Measurements from ENCODE around the gene TMEM225B. TPM values are rescaled to one million over a fixed set of nuclear protein-coding genes. Genes with fewer than 3 reads are reported as not detected.
A peak's percentile ranks its signal among the peaks of the same experiment; 100 is the strongest.

TMEM225B gene
- total RNA-seq, 1 experiment from 2014 or later: 3.1 TPM

- H3K4me2 ChIP-seq (ENCODE audit: low read length): peak within 1 kb of the TSS; percentile 92
- H3K9me3 ChIP-seq (ENCODE audit: control insufficient read depth in 1 of 2, insufficient read depth in 1 of 2, low read depth in 1 of 2, low read length in 2 of 2): no peaks in the 10 kb centered on the region
- DNase-seq (ENCODE audit: low read depth, low spot score) (peak; percentile 91), ATAC-seq (peak; percentile 94)
- H4K20me1 ChIP-seq (ENCODE audit: insufficient read depth): no peaks in the 10 kb centered on the region
- ChIA-PET POLR2A (interaction anchor here (0.7 to 1.9 kb wide), 6 partner anchors 9 to 145 kb away, joined by 3 to 6 read pairs (median 4); partner anchors contain the start of genes ZKSCAN5, ZNF394 and ZNF655), CTCF (no interaction called here), RAD21 (ENCODE audit: low non-redundant PET in 1 of 2, low total read pairs in 2 of 2, uncharacterized antibody in 2 of 2, unreplicated experiment in 2 of 2) (no interaction called here)
- peak within 1 kb of the TSS; percentile 61 for H3K27ac ChIP-seq (ENCODE audit: low read depth, low read length)
- H3K27me3 ChIP-seq (ENCODE audit: insufficient read depth, low read length): no peaks in the 10 kb centered on the region
- H3K4me1 ChIP-seq (ENCODE audit: control insufficient read depth in 1 of 2, insufficient read depth in 2 of 2, low read length in 2 of 2): peaks cover 9 to 24% of the 10 kb centered on the region in 2 experiments
- H2AFZ ChIP-seq (ENCODE audit: low read depth, low read length, poor library complexity, severe bottlenecking): peak within 1 kb of the TSS; percentile 75
- peaks cover 23 to 27% of the 10 kb centered on the region in 2 experiments; a peak in 3 of 4 replicates for H3K36me3 ChIP-seq (ENCODE audit: control insufficient read depth in 1 of 2, insufficient read depth in 2 of 2, low read length in 2 of 2)
- no peaks in the 10 kb centered on the region for H3K9me2 ChIP-seq (ENCODE audit: insufficient read depth)
- H3K79me2 ChIP-seq (ENCODE audit: insufficient read depth, low read length): peaks cover 42% of the 10 kb centered on the region
- TSS peak; percentile 66 for BruUV-seq (replicated peaks)
- peak within 1 kb of the TSS; percentile 99 for H3K4me3 ChIP-seq (replicated peaks in 1 of 2; ENCODE audit: low read depth in 1 of 2, low read length in 2 of 2)
- peak within 1 kb of the TSS; percentile 97 for H3K9ac ChIP-seq (ENCODE audit: low read length)
- intact Hi-C loops (cut with micrococcal nuclease): loop anchor here (5.0 to 10.0 kb wide), 3 partner anchors 59 to 114 kb away; partner anchors contain the start of genes ZKSCAN5, ZNF394 and ZNF655
- TF ChIP-seq ZFX (IDR thresholded peaks at IDR 0.05) (peak; percentile 92), ELF1 (IDR thresholded peaks at IDR 0.05; ENCODE audit: borderline replicate concordance, low read depth) (peak; percentile 83), RAD21 (IDR thresholded peaks at IDR 0.05; ENCODE audit: low read depth) (peak; percentile 65), POLR2AphosphoS5 (IDR thresholded peaks at IDR 0.05; ENCODE audit: low read depth, low read length) (peak; percentile 93), POLR2A (IDR thresholded peaks at IDR 0.05; ENCODE audit: borderline replicate concordance, extremely low read depth, insufficient read depth, insufficient read length) (peak; percentile 77), EGR1 (IDR thresholded peaks at IDR 0.05; ENCODE audit: low read depth) (no peak), JUND (IDR thresholded peaks at IDR 0.05) (no peak; the same call in 1 of the 2 replicates), CTCF (IDR thresholded peaks at IDR 0.05 in 2 of 3, conservative IDR thresholded peaks at IDR 0.05 in 1 of 3; ENCODE audit: borderline replicate concordance in 1 of 3, insufficient read depth in 1 of 3, low read depth in 2 of 3, low read length in 2 of 3) (peak; percentile 43 to 53 (median 51)), ATF3 (IDR thresholded peaks at IDR 0.05) (no peak), CBX3 (IDR thresholded peaks at IDR 0.05; ENCODE audit: low read depth) (peak; percentile 81; the same call in 1 of the 2 replicates), SIN3A (IDR thresholded peaks at IDR 0.05; ENCODE audit: low read depth) (peak; percentile 84), CEBPB (IDR thresholded peaks at IDR 0.05; ENCODE audit: low read depth) (no peak), TCF7L2 (IDR thresholded peaks at IDR 0.05; ENCODE audit: borderline replicate concordance, extremely low read depth, insufficient read depth, insufficient read length) (no peak), MAX (IDR thresholded peaks at IDR 0.05) (peak; percentile 81), REST (IDR thresholded peaks at IDR 0.05; ENCODE audit: low read depth) (no peak), EZH2 (IDR thresholded peaks at IDR 0.05) (no peak), FOSL1 (IDR thresholded peaks at IDR 0.05; ENCODE audit: low read depth) (no peak), ZNF274 (IDR thresholded peaks at IDR 0.05; ENCODE audit: low read depth, low read length) (no peak), EZH2phosphoT487 (IDR thresholded peaks at IDR 0.05; ENCODE audit: borderline replicate concordance) (no peak)
Measured at GRCh38 chr7:99616359-99617191, 18.5 kb downstream of the TMEM225B start, which contains the start of gene ZSCAN25. ZSCAN25 (plus strand) TSS chr7:99616946; CDS start chr7:99619607, 2,661 bp downstream.
